HG03159 (cell line): ENCODE results near the gene MAGI1.

Experiments
- ATAC-seq: cut with Tn5 transposase; IDR thresholded peaks from one replicate; pipeline ENCODE4 v1.9.1; 2021; ENCODE audit warnings: mild to moderate bottlenecking, moderate library complexity; ENCODE audit not compliant: unreplicated experiment

Gene MAGI1

DNA sequence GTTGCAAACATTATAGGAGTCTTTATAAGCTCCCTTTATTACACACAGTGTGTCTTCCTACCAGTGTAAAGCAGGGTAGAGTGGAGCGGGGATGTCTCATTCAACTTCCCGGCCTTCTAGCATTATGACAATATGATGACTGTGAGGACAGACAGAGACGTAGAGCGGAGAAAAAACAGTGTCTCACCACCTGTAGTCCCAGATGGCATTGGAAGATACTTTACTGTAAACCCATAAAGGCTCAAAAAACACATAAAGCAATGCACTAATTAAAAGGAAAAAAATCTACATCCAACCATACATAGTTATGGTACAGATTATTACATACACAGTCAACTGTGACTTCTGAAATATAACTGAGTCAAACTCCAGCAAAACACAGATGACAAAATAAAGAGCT, 383.7 kb downstream of the MAGI1 start:
- ATAC-seq: no peak

- no peak for ATAC-seq
Measured at GRCh38 chr3:65653731-65654130, 385.0 kb downstream of the MAGI1 start.

DNA sequence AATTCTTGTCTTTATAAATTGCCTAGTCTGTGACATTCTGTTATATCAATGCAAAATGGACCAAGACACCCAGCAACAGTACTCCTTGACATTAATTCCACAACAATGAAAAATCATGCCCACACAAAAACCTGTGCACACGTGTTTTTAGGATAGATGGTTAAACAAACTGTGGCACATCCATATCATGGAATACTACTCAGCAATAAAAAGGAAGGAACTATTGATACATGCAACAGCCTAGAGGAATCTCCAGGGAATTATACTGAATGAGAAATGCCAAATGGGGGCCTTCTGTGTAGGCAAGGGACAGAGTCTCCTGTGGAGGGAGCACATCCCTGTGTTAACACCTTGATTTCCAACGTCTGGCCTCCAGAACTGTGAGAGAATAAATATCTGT, 388.5 kb downstream of the MAGI1 start:
- ATAC-seq: no peak

- ATAC-seq: no peak
Measured at GRCh38 chr3:65647369-65647768, 391.3 kb downstream of the MAGI1 start.

- no peak for ATAC-seq
Measured at GRCh38 chr3:65642883-65643282, 395.8 kb downstream of the MAGI1 start.

- ATAC-seq: no peak
Measured at GRCh38 chr3:65641777-65642176, 396.9 kb downstream of the MAGI1 start.

GRCh38 chr3:65641045-65641444, 397.7 kb downstream of the MAGI1 start:
- ATAC-seq: no peak

GRCh38 chr3:65639444-65639843, 399.3 kb downstream of the MAGI1 start:
- no peak for ATAC-seq

- ATAC-seq: no peak
Measured at GRCh38 chr3:65638301-65638700, 400.4 kb downstream of the MAGI1 start.

DNA sequence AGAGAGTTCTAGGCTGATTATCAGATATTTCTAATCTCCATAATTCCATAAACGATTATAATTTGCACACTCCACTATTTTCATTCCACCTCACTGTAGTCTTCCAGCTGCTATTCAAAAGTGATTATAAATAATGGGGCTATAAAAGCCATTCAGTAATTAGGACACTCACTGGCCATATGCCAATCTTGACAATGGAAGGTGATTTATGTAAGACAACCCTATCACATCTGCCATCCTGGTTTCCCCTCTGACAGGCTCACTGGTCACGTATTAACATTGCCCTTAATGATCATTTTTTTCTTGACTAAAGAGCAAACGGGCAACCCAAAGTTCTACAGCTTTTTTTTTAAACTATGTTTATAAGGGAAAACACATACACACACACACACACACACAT, 402.4 kb downstream of the MAGI1 start:
- no peak for ATAC-seq

- no peak for ATAC-seq
Measured at GRCh38 chr3:65635657-65636056, 403.1 kb downstream of the MAGI1 start.

DNA sequence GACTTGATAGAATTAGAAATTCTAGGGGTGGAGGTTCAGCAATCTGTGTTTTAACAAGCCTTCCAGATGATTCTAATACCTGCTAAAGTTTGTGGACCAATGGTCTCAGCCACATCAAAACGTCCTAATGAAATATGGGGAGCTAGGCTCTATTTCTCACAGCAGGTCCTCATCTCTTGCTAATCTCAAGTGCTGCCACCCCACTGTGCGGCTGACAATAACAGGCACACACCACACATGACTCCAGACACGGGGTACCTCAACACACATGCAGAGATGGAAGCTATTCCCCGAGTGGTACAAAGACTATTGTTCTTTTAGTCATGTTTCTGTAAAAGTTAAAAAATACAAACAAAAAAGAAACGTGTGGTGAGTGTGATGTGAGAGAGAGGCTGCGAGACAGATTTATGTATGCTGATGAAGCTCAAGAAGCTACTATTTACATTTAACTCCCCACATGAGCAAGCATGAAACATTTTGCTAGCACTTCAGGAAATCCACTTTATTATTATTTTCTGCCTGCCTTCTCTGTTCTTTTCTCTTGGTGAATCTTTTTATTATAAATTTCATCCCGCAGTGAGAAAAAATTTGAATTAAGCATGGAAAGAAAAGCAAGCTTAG, 405.6 kb downstream of the MAGI1 start:
- no peak for ATAC-seq

DNA sequence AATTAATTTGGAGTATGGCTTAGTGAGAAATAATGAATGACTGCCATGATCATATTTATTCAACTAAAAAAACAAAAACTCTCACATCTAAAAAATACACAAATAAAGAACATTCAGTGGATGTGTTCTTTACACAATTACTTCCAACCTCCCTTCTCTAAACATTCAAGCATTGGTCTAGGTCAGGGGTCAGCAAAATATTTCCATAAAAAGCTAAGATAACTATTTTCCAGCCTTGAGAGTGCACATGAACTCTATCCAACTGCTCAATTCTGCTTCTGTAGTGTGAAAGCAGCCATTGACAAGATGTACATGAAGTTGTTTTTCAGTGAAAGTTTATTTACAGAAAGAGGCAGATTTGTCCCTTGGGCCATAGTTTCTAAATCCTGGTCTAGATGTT, 406.3 kb downstream of the MAGI1 start:
- no peak for ATAC-seq

GRCh38 chr3:65628978-65629377, 409.7 kb downstream of the MAGI1 start:
- no peak for ATAC-seq

DNA sequence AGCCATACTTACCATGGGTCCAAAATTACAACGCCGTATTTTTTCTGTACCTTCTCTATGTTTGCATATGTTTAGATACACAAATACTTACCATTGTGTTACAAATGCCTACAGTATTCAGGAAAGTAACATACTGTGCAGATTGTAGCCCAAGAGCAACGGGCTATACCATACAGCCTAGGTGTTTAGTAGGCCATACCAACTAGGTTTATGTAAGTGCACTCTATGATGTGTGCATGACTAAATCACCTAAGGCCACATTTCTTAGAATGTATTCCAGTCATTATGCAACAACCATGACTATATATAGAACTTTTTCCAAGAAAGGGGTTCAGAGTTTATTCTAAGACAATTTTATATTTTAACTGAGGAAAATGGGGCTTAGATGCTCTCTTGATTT, 411.7 kb downstream of the MAGI1 start:
- no peak for ATAC-seq

GRCh38 chr3:65625305-65625704, 413.4 kb downstream of the MAGI1 start:
- ATAC-seq: no peak

- no peak for ATAC-seq
Measured at GRCh38 chr3:65623362-65623761, 415.4 kb downstream of the MAGI1 start.

DNA sequence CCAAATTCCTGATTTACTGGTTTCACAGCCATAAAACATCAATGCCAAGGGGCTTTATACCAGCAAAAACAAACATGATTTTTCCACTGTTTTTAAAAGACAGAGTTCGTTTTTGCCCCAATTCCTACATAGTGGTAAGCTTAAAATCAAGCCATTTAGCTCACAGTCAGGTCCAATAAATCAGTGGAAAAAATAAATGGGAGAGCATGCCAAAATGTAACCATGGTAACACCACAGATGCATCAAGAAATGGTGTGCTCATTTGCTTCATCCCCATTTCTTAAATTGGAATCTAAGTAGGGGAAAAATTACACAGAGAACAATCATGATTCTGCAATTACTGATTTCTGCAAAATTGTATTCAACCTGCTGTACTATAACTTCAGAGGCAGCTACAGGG, 418.8 kb downstream of the MAGI1 start:
- no peak for ATAC-seq

- no peak for ATAC-seq
Measured at GRCh38 chr3:65619451-65619881, 419.3 kb downstream of the MAGI1 start.

GRCh38 chr3:65618599-65618998, 420.1 kb downstream of the MAGI1 start:
- no peak for ATAC-seq

GRCh38 chr3:65617787-65618186, 420.9 kb downstream of the MAGI1 start:
- no peak for ATAC-seq

- ATAC-seq: no peak
Measured at GRCh38 chr3:65617209-65617608, 421.5 kb downstream of the MAGI1 start.

GRCh38 chr3:65616563-65616962, 422.2 kb downstream of the MAGI1 start:
- no peak for ATAC-seq
